GM18520 (cell line): Measurements from ENCODE around the gene UBE2V1.
"Not testable (repeated sequence)": the region's sequence is repeated elsewhere in the genome, so short reads cannot be mapped to it uniquely, and the experiment has no call there.

ENCODE experiments used
- ATAC-seq: cut with Tn5 transposase; IDR thresholded peaks from one replicate; pipeline ENCODE4 v1.9.1; 2021; ENCODE audit not compliant: unreplicated experiment

The UBE2V1 gene

GRCh38 chr20:50066161-50066834, 46.7 kb downstream of the UBE2V1 start:
- no peak for ATAC-seq

- ATAC-seq: no peak
Observed at GRCh38 chr20:50065325-50065615, 47.7 kb downstream of the UBE2V1 start.

DNA sequence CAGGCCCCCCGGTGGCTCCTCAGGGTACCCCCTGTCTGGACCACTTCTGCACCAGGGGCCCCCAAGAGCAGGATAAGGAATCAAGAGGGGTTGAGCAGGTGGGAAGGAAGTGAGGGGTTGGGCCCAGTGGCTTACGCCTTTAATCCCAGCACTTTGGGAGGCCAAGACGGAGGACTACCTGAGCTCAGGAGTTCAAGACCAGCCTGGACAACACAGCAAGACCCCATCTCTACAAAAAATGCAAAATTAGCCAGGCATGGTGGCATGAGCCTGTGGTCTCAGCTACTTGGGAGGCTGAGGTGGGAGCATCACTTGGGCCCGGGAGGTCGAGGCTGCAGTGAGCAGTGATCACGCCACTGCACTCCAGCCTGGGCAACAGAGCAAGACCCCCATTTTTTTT, 49.2 kb downstream of the UBE2V1 start:
- not testable (repeated sequence) for ATAC-seq

DNA sequence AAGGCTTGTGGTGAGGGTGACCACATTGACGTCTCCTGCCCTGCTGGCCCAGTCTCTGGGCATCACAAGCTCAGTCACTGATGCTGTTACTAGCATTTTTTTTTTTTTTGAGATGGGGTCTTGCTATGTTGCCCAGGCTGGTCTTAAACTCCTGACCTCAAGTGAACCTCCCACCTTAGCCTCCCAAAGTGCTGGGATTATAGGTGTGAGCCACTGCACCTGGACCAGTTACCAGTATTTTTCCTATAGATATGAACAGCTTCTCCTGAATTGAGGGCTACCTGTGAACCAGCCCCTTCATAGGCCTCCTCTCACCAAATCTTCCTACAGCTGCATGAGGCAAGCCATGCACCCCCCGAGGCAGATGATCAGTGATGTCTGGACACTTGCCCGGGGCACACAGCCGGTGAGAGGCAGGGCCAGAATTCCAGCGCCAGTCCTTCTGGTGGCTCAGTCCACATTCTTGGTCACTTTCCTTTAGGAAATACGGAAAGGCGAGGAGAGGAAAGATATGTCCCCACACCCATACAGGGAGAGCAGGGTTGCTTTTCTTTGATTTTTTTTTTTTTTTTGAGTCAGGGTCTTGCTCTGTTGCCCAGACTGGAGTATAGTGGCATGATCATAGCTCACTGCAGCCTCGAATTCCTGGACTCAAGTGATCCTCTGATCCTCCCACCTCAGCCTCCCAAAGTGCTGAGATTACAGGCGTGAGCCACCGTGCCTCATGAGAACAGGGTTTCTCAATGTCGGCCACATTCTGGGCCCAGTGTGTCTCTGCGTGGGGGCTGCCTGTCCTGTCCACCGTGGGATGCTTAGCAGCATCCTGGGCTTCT, 50.7 kb downstream of the UBE2V1 start:
- no peak for ATAC-seq

- ATAC-seq: no peak
Observed at GRCh38 chr20:50061151-50062005, 51.6 kb downstream of the UBE2V1 start.

- no peak for ATAC-seq
Observed at GRCh38 chr20:50058662-50059402, 54.1 kb downstream of the UBE2V1 start.

- ATAC-seq: no peak
Observed at GRCh38 chr20:50057714-50058053, 55.3 kb downstream of the UBE2V1 start.

- no peak for ATAC-seq
Observed at GRCh38 chr20:50056951-50057713, 55.8 kb downstream of the UBE2V1 start.

DNA sequence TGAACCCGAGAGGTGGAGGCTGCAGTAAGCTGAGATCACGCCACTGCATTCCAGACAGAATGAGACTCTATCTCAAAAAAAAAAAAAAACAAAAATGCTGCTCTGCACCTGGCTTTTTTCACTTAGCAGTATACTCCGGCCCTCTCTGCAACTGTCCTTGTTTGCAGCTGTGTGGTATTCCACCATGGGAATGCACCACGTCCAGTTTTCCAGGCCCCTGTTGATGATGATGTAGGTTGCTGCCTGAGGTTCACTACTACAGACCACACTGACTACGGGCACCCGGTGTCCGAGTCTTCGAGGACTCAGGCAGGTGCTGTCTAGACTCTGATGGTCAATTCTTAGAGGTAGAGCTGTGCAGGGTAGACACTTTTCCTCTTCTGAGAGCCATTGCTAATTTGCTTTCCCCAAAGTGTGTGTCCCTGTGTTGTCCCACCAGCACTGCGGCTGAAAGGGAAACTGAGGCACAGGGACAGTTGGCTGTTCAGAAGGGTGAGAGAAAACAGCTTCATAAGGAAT, 56.5 kb downstream of the UBE2V1 start:
- ATAC-seq: no peak

DNA sequence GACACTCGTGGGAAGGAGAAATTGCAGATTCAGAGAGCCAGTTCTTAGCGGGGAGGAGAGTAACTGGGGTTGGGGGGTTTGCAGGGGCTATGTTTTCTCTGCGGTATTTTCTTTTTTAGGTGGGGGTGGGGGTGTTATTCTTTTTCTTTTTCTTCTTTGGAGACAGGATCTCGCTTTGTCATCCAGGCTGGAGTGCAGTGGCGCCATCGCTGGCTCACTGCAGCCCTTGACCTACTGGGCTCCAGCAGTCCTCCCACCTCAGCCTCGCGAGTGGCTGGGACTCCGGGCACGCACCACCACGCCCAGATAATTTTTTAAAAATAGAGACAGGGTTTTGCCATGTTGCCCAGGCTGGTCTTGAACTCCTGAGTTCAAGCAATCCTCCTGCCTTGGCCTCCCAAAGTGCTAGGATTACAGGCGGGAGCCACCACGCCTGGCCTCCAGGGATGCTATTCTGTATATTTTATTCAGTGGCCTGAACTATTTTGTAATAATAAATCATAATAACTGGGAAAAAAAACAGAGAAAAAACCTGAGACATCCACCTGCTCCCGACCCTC, 57.3 kb downstream of the UBE2V1 start:
- ATAC-seq: no peak

- no peak for ATAC-seq
Observed at GRCh38 chr20:50054626-50055511, 58.1 kb downstream of the UBE2V1 start.

DNA sequence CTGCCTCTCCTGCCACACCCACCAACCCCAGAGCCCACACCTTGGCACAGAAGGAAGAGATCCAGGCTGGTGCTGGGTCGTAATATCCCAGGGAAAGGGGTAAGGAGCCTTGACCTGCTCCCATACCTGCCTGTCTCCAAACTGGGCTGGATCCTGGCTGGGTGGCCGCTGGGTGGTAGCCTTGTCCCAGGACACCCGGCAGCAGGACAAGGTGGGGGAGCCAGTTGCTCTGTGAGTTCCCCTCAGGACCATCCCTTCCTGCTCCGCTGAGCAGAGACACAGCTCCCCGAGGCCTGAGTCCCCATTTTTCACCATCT, 58.8 kb downstream of the UBE2V1 start:
- no peak for ATAC-seq

- no peak for ATAC-seq
Observed at GRCh38 chr20:50053362-50054230, 59.4 kb downstream of the UBE2V1 start.

- no peak for ATAC-seq
Observed at GRCh38 chr20:50052550-50053361, 60.2 kb downstream of the UBE2V1 start.

DNA sequence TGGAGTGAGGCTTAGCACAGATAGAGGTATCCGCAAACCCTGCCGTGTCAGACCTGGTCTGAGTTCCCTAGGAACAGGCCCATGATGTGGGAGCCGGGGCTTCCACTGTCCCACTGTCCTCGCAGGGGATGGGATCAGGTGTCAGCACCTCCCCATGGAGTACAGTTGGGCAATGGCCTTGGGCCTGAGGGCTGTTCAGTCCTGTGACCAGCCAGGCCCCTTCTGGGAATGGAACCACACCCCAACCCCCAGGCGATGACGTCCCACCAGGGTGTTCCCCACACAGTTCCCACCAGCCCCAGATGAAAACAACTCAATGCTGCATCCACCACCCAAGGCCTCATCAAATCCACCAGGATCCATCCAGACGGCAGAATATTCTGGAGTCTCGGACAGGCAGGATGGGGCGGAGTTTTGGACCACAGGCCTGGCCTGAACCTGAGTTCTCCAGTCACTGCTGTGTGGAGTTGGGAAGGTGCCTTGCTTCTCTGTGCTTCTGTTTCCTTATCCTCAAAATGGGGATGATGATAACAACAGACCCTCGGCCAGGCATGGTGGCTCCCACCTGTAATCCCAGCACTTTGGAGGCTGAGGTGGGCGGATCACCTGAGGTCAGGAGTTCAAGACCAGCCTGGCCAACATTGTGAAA, 62.2 kb downstream of the UBE2V1 start:
- no peak for ATAC-seq

- no peak for ATAC-seq
Observed at GRCh38 chr20:50050214-50050613, 62.7 kb downstream of the UBE2V1 start.
